ENCODE measurements around the gene WDR47. TPM values are rescaled to one million over a fixed set of nuclear protein-coding genes. Genes with fewer than 3 reads are reported as not detected.

The WDR47 gene
- total and polyA plus RNA-seq, 4 donors = 1.2 to 4.1 (median 2.5) TPM

DNA sequence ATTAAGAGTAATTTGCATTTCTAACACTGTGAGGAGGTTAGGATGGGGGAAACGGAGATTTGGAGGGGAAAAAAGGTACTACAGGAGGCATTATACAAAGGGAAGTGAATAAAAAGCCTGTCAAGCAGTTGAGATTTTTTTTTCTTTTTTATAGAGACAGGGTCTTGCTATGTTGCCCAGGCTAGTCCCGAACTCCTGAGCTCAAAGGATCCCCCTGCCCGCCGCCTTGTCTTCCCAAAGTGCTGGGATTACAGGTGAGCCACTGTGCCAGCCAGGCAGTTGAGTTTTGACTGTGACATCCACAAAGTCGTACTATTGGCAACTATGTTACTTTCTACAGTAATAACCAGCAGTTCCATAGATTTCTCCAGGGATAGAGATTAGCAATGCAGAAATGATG lies 81.2 kb downstream of the WDR47 start:
- Histone ChIP-seq H3K27me3 (ENCODE audit: control insufficient read depth in 4 of 4, insufficient read depth in 4 of 4, low read length in 3 of 4) (no peaks in the 10 kb centered on the region), H3K9ac (ENCODE audit: low read depth in 1 of 2, low read length in 2 of 2) (no peak overlapping the region), H3K4me3 (ENCODE audit: low read depth in 1 of 3, low read length in 3 of 3) (no peak overlapping the region), H3K27ac (ENCODE audit: low read depth in 1 of 2, low read length in 2 of 2) (no peak overlapping the region), H3K9me3 (ENCODE audit: control insufficient read depth in 4 of 4, low read length in 3 of 4) (no peaks in the 10 kb centered on the region), H3K4me1 (ENCODE audit: control insufficient read depth in 4 of 4, insufficient read depth in 4 of 4, low read length in 3 of 4) (peaks cover 6 to 10% (median 9%) of the 10 kb centered on the region in 4 donors), H3K36me3 (ENCODE audit: control insufficient read depth in 4 of 4, insufficient read depth in 3 of 4, low read depth in 1 of 4, low read length in 3 of 4) (peaks cover 0 to 2% (median 0%) of the 10 kb centered on the region in 4 donors)
- no peak for DNase-seq (ENCODE audit: low spot score)
- no peak for TF ChIP-seq TAF1 (conservative IDR thresholded peaks at IDR 0.05)
- no peak for TF ChIP-seq NR2F2 (IDR thresholded peaks at IDR 0.05)
- no peak for TF ChIP-seq YY1 (IDR thresholded peaks at IDR 0.05)
- no peak for TF ChIP-seq EGR1 (IDR thresholded peaks at IDR 0.05; ENCODE audit: low read depth in 2 of 2)
- no peak for TF ChIP-seq CTCF (IDR thresholded peaks at IDR 0.05; ENCODE audit: low read depth, low read length, missing input control)
- TF ChIP-seq, protein P1, sequence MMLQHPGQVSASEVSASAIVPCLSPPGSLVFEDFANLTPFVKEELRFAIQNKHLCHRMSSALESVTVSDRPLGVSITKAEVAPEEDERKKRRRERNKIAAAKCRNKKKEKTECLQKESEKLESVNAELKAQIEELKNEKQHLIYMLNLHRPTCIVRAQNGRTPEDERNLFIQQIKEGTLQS (IDR thresholded peaks at IDR 0.05) = no peak
- WGBS = 98% methylated on average over 5 of the region's 5 CpGs

DNA sequence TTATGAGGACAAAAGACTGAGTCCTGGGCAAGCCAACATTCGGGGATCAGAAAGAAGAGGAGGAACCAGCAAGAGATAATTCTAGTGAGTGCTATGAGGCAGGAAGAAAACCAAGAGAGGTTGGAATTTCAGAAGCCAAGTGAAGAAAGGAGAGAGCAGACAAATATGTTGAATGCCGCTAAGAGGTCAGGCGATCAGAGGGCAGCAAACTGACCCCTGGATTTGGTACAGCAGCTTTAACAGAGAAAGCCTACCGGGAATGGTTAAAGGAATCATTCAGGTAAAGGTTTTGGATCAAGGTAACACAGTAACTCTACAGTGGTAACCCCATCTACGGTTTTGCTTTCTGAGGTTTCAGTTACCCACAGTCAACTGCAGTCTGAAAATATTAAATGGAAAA lies 84.0 kb downstream of the WDR47 start:
- Histone ChIP-seq H3K27me3 (ENCODE audit: control insufficient read depth in 4 of 4, insufficient read depth in 4 of 4, low read length in 3 of 4) (no peaks in the 10 kb centered on the region), H3K36me3 (ENCODE audit: control insufficient read depth in 4 of 4, insufficient read depth in 3 of 4, low read depth in 1 of 4, low read length in 3 of 4) (peaks cover 0 to 2% (median 0%) of the 10 kb centered on the region in 4 donors), H3K27ac (ENCODE audit: low read depth in 1 of 2, low read length in 2 of 2) (no peak overlapping the region), H3K9me3 (ENCODE audit: control insufficient read depth in 4 of 4, low read length in 3 of 4) (no peaks in the 10 kb centered on the region), H3K9ac (ENCODE audit: low read depth in 1 of 2, low read length in 2 of 2) (no peak overlapping the region), H3K4me3 (ENCODE audit: low read depth in 1 of 3, low read length in 3 of 3) (no peak overlapping the region), H3K4me1 (ENCODE audit: control insufficient read depth in 4 of 4, insufficient read depth in 4 of 4, low read length in 3 of 4) (peaks cover 2 to 7% (median 4%) of the 10 kb centered on the region in 4 donors)
- WGBS = 57% methylated on average over 5 of the region's 5 CpGs
- no peak for TF ChIP-seq RXRA (IDR thresholded peaks at IDR 0.05)
- no peak for TF ChIP-seq GABPA (IDR thresholded peaks at IDR 0.05 in 1 of 2, conservative IDR thresholded peaks at IDR 0.05 in 1 of 2)
- TF ChIP-seq EGR1 (IDR thresholded peaks at IDR 0.05; ENCODE audit: low read depth in 2 of 2) = no peak
- TF ChIP-seq HNF4A (conservative IDR thresholded peaks at IDR 0.05) = peak; percentile 29 to 30
- no peak for DNase-seq (ENCODE audit: low spot score)

- TF ChIP-seq, protein P1 (IDR thresholded peaks at IDR 0.05) = no peak
- TF ChIP-seq, protein P2, sequence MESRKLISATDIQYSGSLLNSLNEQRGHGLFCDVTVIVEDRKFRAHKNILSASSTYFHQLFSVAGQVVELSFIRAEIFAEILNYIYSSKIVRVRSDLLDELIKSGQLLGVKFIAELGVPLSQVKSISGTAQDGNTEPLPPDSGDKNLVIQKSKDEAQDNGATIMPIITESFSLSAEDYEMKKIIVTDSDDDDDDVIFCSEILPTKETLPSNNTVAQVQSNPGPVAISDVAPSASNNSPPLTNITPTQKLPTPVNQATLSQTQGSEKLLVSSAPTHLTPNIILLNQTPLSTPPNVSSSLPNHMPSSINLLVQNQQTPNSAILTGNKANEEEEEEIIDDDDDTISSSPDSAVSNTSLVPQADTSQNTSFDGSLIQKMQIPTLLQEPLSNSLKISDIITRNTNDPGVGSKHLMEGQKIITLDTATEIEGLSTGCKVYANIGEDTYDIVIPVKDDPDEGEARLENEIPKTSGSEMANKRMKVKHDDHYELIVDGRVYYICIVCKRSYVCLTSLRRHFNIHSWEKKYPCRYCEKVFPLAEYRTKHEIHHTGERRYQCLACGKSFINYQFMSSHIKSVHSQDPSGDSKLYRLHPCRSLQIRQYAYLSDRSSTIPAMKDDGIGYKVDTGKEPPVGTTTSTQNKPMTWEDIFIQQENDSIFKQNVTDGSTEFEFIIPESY (IDR thresholded peaks at IDR 0.05) = no peak
- no peak for TF ChIP-seq HNF4A (conservative IDR thresholded peaks at IDR 0.05)
- no peak for TF ChIP-seq MAX (IDR thresholded peaks at IDR 0.05)
- TF ChIP-seq FOXA2 (IDR thresholded peaks at IDR 0.05) = no peak
- TF ChIP-seq FOXA1 (IDR thresholded peaks at IDR 0.05) = no peak
- DNase-seq (ENCODE audit: low spot score) = no peak
- Histone ChIP-seq H3K9me3 (ENCODE audit: control insufficient read depth in 4 of 4, low read length in 3 of 4) (no peaks in the 10 kb centered on the region), H3K4me1 (ENCODE audit: control insufficient read depth in 4 of 4, insufficient read depth in 4 of 4, low read length in 3 of 4) (no peaks in the 10 kb centered on the region), H3K27ac (ENCODE audit: low read depth in 1 of 2, low read length in 2 of 2) (no peak overlapping the region), H3K4me3 (ENCODE audit: low read depth in 1 of 3, low read length in 3 of 3) (no peak overlapping the region), H3K9ac (ENCODE audit: low read depth in 1 of 2, low read length in 2 of 2) (no peak overlapping the region), H3K27me3 (ENCODE audit: control insufficient read depth in 4 of 4, insufficient read depth in 4 of 4, low read length in 3 of 4) (no peaks in the 10 kb centered on the region), H3K36me3 (ENCODE audit: control insufficient read depth in 4 of 4, insufficient read depth in 3 of 4, low read depth in 1 of 4, low read length in 3 of 4) (peaks cover 0 to 2% (median 0%) of the 10 kb centered on the region in 4 donors)
- 85% methylated on average over 3 of the region's 3 CpGs for WGBS
Observed at GRCh38 chr1:108955881-108956280, 86.0 kb downstream of the WDR47 start.
